Adrenal gland (tissue), 12 donors: ENCODE data around the gene TMBIM4. TPM values are rescaled to one million over a fixed set of nuclear protein-coding genes. Genes with fewer than 3 reads are reported as not detected.

Source experiments
- DNase-seq, 7 donors: peaks; one replicate each; pipeline ENCODE4 v3.0.0-alpha.2; 2019 to 2020
- H3K27ac ChIP-seq, 5 donors: fragments of 200-600 bp; sonication (generic) in 4 of 5; 1 replicate in 3 of 5; 2 replicates in 2 of 5; pipeline versions ENCODE4 v1.5.1 to v1.8.0; 2016 to 2020; ENCODE audit warnings: mild to moderate bottlenecking in 1 of 5
- H3K27me3 ChIP-seq: fragments of 200-600 bp; 2 replicates; pipeline ENCODE4 v1.8.0; 2021
- H3K36me3 ChIP-seq, 2 donors: fragments of 200-600 bp; replicated peaks in 1 of 2; 1 replicate in 1 of 2; 2 replicates in 1 of 2; pipeline versions ENCODE4 v1.5.1 to v1.8.0; 2018 to 2022
- H3K4me1 ChIP-seq, 2 donors: fragments of 200-600 bp; replicated peaks in 1 of 2; 1 replicate in 1 of 2; 2 replicates in 1 of 2; pipeline versions ENCODE4 v1.5.1 to v1.8.0; 2018 to 2021
- H3K4me3 ChIP-seq, 4 donors: fragments of 200-600 bp; sonication (generic) in 3 of 4; one replicate each; pipeline ENCODE4 v1.5.1; 2016 to 2018
- H3K9me3 ChIP-seq, 3 donors: fragments of 200-600 bp; sonication (generic) in 1 of 3; replicated peaks in 1 of 3; 1 replicate in 2 of 3; 2 replicates in 1 of 3; pipeline versions ENCODE4 v1.5.1 to v1.8.0; 2016 to 2021
- POLR2A ChIP-seq, 2 donors: fragments of 450-650 bp; IDR thresholded peaks; one replicate each; pipeline ENCODE4 v1.6.1; 2017; ENCODE audit warnings: antibody characterized with exemption in 2 of 2, mild to moderate bottlenecking in 2 of 2, moderate library complexity in 1 of 2
- WGBS, 4 donors: extraction: QIAGEN DNeasy Blood & Tissue Kit in 2 of 4; methylation state at CpG; one replicate each; pipeline versions ENCODE4 v1.1.5 to v1.1.7; 2013 to 2017; 5-methylcytosine and 5-hydroxymethylcytosine counted together
- intact Hi-C, 2 donors: fragments of 100-400 bp; cut with DNase I; formaldehyde crosslinking; loops; one replicate each; pipeline versions ENCODE4 v1.14.1 to v1.15.0; 2022 to 2023
- polyA plus RNA-seq, 3 donors: library from polyadenylated mRNA; stranded (reverse); fragments of 200-250 nt in 2 of 3; fragments of 350-450 nt in 1 of 3; fragmentation: Illumina TruSeq in 1 of 3; extraction: RNeasy Lipid Tissue Mini Kit (QIAGEN cat#74804) in 1 of 3; gene quantifications; one replicate each; pipeline ENCODE4 v1.2.3, GENCODE V29; 2013 to 2014
- total RNA-seq, 9 donors: library from RNA; depleted of rRNA in 4 of 9; stranded (reverse); fragments of >200 nt in 4 of 9; fragments of 120-200 nt in 1 of 9; fragmentation: NEBNext Ultra II Directional in 1 of 9; extraction: Animal tissue kit (Norgen Biotek cat#: 25700) in 1 of 9; gene quantifications; one replicate each; pipeline versions ENCODE4 v1.1.0 to v1.2.4, GENCODE V29; 2013 to 2023
- TF ChIP-seq, protein P1 (sequence below), 6 experiments: fragments of 450-650 bp in 4 of 6; fragments of 200-600 bp in 2 of 6; sonication (generic) in 1 of 6; IDR thresholded peaks; 1 replicate in 5 of 6; 2 replicates in 1 of 6; pipeline versions ENCODE4 v1.5.1 to v1.8.0; 2016 to 2021; ENCODE audit warnings: antibody characterized with exemption in 6 of 6, mild to moderate bottlenecking in 2 of 6, moderate library complexity in 1 of 6
- donor health status: healthy with polysubstance abuse.
- donor health status: Bipolar disorder and iron deficiency.
- donor health status: DM: yes; HTN: yes; CAD: no.
- donor health status: DM: no; HTN: no; CAD: no.
- donor health status: DM: no; HTN: no; CAD: no.
- donor health status: DM: yes; HTN: yes; CAD: no.

TMBIM4 gene
- total and polyA plus RNA-seq, 12 donors = 94.3 to 291 (median 214) TPM

DNA sequence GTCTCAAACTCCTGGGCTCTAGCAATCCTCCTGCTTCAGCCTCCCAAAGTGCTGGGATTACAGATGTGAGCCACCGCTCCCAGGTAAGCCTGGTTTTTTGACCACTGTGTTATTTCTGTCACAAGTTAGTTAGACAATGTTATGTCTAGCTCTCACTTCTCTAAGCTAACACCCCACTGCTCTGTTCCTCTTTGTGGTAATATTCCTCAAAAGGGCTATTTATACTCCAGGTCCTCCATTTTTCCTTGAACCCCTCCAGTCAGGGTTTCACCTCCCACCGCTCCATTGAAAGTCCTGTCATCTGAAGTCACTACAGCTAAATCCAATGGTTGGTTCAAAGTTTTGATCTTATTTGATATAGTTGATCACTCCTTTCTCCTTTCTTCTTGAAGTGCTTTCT lies 24.3 kb upstream of the TMBIM4 start:
- H3K27ac ChIP-seq = no peak overlapping the region
- intact Hi-C loops = no loop called here
- WGBS, 4 donors = 88 to 94% (median 91%) methylated on average over 2 of the region's 2 CpGs

DNA sequence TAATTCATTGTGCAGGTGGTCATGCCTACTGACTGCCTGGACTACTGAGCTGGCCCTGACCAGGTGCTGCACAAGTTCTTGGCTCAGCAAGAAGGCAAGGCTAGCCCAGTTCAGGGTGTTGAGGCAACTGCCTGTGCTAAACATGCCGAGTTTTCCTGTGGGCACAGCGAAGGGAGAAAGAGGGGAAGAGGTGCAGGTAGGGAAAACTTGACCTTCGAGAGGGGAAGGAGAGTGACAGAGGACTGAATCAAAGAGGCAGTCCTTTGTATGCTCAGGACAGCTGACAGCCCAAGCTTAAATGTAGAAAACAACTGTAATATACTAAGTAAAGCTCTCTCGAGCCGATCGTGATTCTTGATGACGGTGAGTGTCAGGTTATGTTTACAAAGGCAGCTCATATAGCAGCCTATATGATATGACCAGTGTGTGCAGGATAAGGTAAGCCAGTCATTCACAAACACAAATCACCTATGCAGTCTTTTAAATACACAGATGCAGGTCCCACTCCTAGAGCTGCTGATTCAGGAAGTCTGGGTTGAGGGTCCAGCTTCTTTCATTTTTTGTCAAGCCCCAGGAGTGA lies 21.8 kb upstream of the TMBIM4 start:
- DNase-seq = no peak
- no peaks in the 10 kb centered on the region for H3K27me3 ChIP-seq
- WGBS, 4 donors = 72 to 80% (median 73%) methylated on average over 7 of the region's 7 CpGs
- no peaks in the 10 kb centered on the region for H3K36me3 ChIP-seq
- intact Hi-C loops = no loop called here
- H3K4me3 ChIP-seq = no peak overlapping the region
- TF ChIP-seq POLR2A (IDR thresholded peaks at IDR 0.05) = no peak
- TF ChIP-seq, protein P1, sequence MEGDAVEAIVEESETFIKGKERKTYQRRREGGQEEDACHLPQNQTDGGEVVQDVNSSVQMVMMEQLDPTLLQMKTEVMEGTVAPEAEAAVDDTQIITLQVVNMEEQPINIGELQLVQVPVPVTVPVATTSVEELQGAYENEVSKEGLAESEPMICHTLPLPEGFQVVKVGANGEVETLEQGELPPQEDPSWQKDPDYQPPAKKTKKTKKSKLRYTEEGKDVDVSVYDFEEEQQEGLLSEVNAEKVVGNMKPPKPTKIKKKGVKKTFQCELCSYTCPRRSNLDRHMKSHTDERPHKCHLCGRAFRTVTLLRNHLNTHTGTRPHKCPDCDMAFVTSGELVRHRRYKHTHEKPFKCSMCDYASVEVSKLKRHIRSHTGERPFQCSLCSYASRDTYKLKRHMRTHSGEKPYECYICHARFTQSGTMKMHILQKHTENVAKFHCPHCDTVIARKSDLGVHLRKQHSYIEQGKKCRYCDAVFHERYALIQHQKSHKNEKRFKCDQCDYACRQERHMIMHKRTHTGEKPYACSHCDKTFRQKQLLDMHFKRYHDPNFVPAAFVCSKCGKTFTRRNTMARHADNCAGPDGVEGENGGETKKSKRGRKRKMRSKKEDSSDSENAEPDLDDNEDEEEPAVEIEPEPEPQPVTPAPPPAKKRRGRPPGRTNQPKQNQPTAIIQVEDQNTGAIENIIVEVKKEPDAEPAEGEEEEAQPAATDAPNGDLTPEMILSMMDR (IDR thresholded peaks at IDR 0.05) = no peak
- no peaks in the 10 kb centered on the region for H3K9me3 ChIP-seq
- H3K4me1 ChIP-seq = peaks cover 0 to 26% of the 10 kb centered on the region in 2 donors
- no peak overlapping the region for H3K27ac ChIP-seq

More for the DNA sequence above, 24.3 kb upstream of the TMBIM4 start:
- DNase-seq = no peak
- no peaks in the 10 kb centered on the region for H3K36me3 ChIP-seq
- H3K4me3 ChIP-seq = no peak overlapping the region
- no peak for TF ChIP-seq POLR2A (IDR thresholded peaks at IDR 0.05)
- TF ChIP-seq, protein P1 (IDR thresholded peaks at IDR 0.05) = no peak
- H3K9me3 ChIP-seq = no peaks in the 10 kb centered on the region
- no peaks in the 10 kb centered on the region for H3K27me3 ChIP-seq
- H3K4me1 ChIP-seq = peaks cover 0 to 21% of the 10 kb centered on the region in 2 donors

DNA sequence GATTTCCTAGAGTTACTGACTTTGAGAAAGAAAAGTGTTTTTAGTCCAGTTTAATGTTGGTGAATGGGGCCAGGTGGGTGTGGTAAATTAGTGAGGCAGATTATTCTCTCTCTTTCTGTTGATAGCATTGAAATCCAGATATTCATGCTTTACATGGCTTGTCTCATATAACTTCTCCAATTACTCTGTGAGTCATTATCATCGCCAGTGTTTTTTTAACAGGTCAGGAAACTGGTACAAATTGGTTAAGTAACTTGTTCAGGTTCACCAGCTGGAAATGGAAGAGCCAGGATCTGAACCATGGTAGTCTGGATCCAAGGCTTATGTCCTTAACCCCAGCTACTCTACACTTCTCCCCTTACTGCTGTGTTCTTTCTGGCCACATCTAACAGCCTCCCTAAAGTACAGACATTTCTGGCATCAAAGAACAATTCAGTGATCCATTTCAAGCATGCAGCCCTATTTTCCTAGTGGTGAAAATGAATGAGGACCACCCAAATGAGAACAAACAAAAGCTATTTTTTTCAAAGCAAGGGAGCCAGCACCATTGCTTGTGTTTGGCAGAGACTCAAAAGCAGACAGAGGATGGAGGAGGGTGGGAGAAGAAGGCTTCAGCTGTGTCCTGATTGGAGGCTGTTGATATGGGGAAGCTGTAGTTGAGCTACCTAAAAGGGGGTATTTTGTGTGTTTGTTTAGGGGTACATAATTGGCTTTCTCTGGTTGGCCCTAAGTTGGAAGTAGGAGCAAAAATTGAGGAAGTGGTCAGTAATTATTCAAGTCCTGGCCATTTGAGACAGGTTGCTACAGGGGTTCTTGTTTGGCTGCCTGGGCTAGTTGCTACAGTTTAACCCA lies 20.9 kb upstream of the TMBIM4 start:
- no peaks in the 10 kb centered on the region for H3K27me3 ChIP-seq
- intact Hi-C loops = no loop called here
- DNase-seq = no peak
- H3K4me3 ChIP-seq = peak overlapping the region in 1 of 4 donors; percentile 68
- peaks cover 0 to 26% of the 10 kb centered on the region in 2 donors for H3K4me1 ChIP-seq
- peak overlapping the region in 3 of 5 donors; percentile 65 to 87 (median 81) for H3K27ac ChIP-seq
- TF ChIP-seq, protein P1 (IDR thresholded peaks at IDR 0.05) = no peak
- no peak for TF ChIP-seq POLR2A (IDR thresholded peaks at IDR 0.05)
- WGBS, 4 donors = 52 to 87% (median 66%) methylated on average over 1 of the region's 1 CpG
- H3K36me3 ChIP-seq = no peaks in the 10 kb centered on the region
- no peaks in the 10 kb centered on the region for H3K9me3 ChIP-seq

DNA sequence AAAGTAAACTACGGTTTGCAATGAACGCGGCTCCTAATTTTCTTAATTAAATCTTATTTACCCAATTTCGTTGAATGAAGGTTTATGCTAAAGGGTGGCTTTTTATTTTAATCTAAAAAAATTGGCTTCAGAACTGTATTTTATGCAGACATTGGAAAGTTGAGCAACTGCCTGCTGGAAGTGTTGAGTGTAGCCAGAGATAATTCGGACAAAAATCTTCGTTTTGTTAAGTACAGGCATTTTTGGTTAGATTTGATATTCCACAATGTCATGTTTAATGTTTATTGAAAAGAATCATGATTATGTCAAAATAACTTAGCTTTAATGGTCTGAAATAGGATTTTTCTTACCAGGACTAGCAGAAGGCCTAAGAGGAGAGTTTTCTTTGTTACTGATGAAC lies 20.1 kb upstream of the TMBIM4 start:
- Histone ChIP-seq H3K36me3 (no peaks in the 10 kb centered on the region), H3K4me1 (peaks cover 0 to 18% of the 10 kb centered on the region in 2 donors), H3K9me3 (no peaks in the 10 kb centered on the region), H3K4me3 (peak overlapping the region in 1 of 4 donors; percentile 68), H3K27ac (peak overlapping the region in 4 of 5 donors; percentile 69 to 94 (median 84)), H3K27me3 (no peaks in the 10 kb centered on the region)
- no peak for DNase-seq
- intact Hi-C loops = no loop called here
- 54 to 63% (median 60%) methylated on average over 6 of the region's 6 CpGs for WGBS, 4 donors
- no peak for TF ChIP-seq POLR2A (IDR thresholded peaks at IDR 0.05)
- TF ChIP-seq, protein P1 (IDR thresholded peaks at IDR 0.05) = no peak
